IPS DF 6.9 (cell line): ENCODE results near the gene NOXA1.
A peak's percentile ranks its signal among the peaks of the same experiment; 100 is the strongest.

ENCODE experiments used
- DNase-seq: peaks from one replicate; pipeline ENCODE4 v3.0.0-alpha.2; 2013; ENCODE audit warnings: low read depth, low spot score
- H3K27ac ChIP-seq: one replicate; pipeline ENCODE4 v1.5.1; 2013; ENCODE audit warnings: low read length, control low read depth
- H3K27me3 ChIP-seq: 2 replicates; pipeline ENCODE4 v1.6.1; 2013; ENCODE audit warnings: mild to moderate bottlenecking, low read length; ENCODE audit not compliant: control insufficient read depth, insufficient read depth
- H3K36me3 ChIP-seq: 2 replicates; pipeline ENCODE4 v1.6.1; 2013; ENCODE audit warnings: low read length; ENCODE audit not compliant: control insufficient read depth, insufficient read depth
- H3K4me1 ChIP-seq: 2 replicates; pipeline ENCODE4 v1.6.1; 2013; ENCODE audit warnings: low read length; ENCODE audit not compliant: control insufficient read depth, insufficient read depth
- H3K4me3 ChIP-seq: 2 replicates; pipeline ENCODE4 v1.5.1; 2013; ENCODE audit warnings: mild to moderate bottlenecking, low read length
- H3K9me3 ChIP-seq: 2 replicates; pipeline ENCODE4 v1.6.1; 2013; ENCODE audit warnings: low read length, inconsistent platforms; ENCODE audit not compliant: control insufficient read depth, insufficient read depth
- WGBS: extraction: QIAGEN DNeasy Blood & Tissue Kit; methylation state at CpG from one replicate; pipeline ENCODE4 v1.1.7; 2013; ENCODE audit warnings: mixed read lengths, missing lambda C conversion rate; ENCODE audit not compliant: insufficient read length, insufficient coverage; 5-methylcytosine and 5-hydroxymethylcytosine counted together

NOXA1 gene

GRCh38 chr9:137416563-137417151, 6.5 kb upstream of the NOXA1 start:
- no peak overlapping the region for H3K4me3 ChIP-seq
- no peaks in the 10 kb centered on the region for H3K27me3 ChIP-seq
- no peaks in the 10 kb centered on the region for H3K9me3 ChIP-seq
- no peak overlapping the region for H3K27ac ChIP-seq
- no peaks in the 10 kb centered on the region; the same call in 1 of the 2 replicates for H3K4me1 ChIP-seq
- no peak for DNase-seq
- no peaks in the 10 kb centered on the region; the same call in 1 of the 2 replicates for H3K36me3 ChIP-seq
- WGBS, result no CpG with 5 or more reads among the region's 45 CpGs

GRCh38 chr9:137417161-137418021, 5.8 kb upstream of the NOXA1 start:
- no CpG with 5 or more reads among the region's 99 CpGs for WGBS
- H3K27me3 ChIP-seq, result no peaks in the 10 kb centered on the region
- no peaks in the 10 kb centered on the region for H3K9me3 ChIP-seq
- no peak for DNase-seq
- H3K36me3 ChIP-seq, result no peaks in the 10 kb centered on the region; the same call in 1 of the 2 replicates
- no peak overlapping the region for H3K4me3 ChIP-seq
- H3K4me1 ChIP-seq, result no peaks in the 10 kb centered on the region
- H3K27ac ChIP-seq, result no peak overlapping the region

GRCh38 chr9:137421838-137422603, 1.2 kb upstream of the NOXA1 start:
- Histone ChIP-seq H3K27ac (no peak overlapping the region), H3K4me1 (no peaks in the 10 kb centered on the region), H3K4me3 (peak overlapping the region; percentile 87; the same call in 1 of the 2 replicates), H3K36me3 (no peaks in the 10 kb centered on the region), H3K27me3 (no peaks in the 10 kb centered on the region), H3K9me3 (no peaks in the 10 kb centered on the region)
- WGBS, result no CpG with 5 or more reads among the region's 11 CpGs
- no peak for DNase-seq

GRCh38 chr9:137423514-137424291, 510 bp downstream of the NOXA1 start:
- no peaks in the 10 kb centered on the region for H3K9me3 ChIP-seq
- no peaks in the 10 kb centered on the region for H3K36me3 ChIP-seq
- H3K27me3 ChIP-seq, result no peaks in the 10 kb centered on the region
- WGBS, result no CpG with 5 or more reads among the region's 77 CpGs
- no peak for DNase-seq
- no peak overlapping the region for H3K27ac ChIP-seq
- no peaks in the 10 kb centered on the region for H3K4me1 ChIP-seq
- peak overlapping the region; percentile 38 for H3K4me3 ChIP-seq

- no peak for DNase-seq
- H3K27ac ChIP-seq, result no peak overlapping the region
- no peaks in the 10 kb centered on the region for H3K27me3 ChIP-seq
- H3K9me3 ChIP-seq, result no peaks in the 10 kb centered on the region
- no peak overlapping the region for H3K4me3 ChIP-seq
- no peaks in the 10 kb centered on the region for H3K36me3 ChIP-seq
- no CpG with 5 or more reads among the region's 18 CpGs for WGBS
- H3K4me1 ChIP-seq, result peaks cover 2% of the 10 kb centered on the region; the same call in 1 of the 2 replicates
These were observed 3.0 kb downstream of the NOXA1 start for GRCh38 chr9:137426018-137426681.

- WGBS, result no CpG with 5 or more reads among the region's 27 CpGs
- Histone ChIP-seq H3K27ac (no peak overlapping the region), H3K36me3 (no peaks in the 10 kb centered on the region), H3K4me1 (peaks cover 2% of the 10 kb centered on the region; the same call in 1 of the 2 replicates), H3K27me3 (no peaks in the 10 kb centered on the region), H3K9me3 (no peaks in the 10 kb centered on the region), H3K4me3 (no peak overlapping the region)
- DNase-seq, result no peak
These were observed 4.5 kb downstream of the NOXA1 start for GRCh38 chr9:137427454-137428310.

- no CpG with 5 or more reads among the region's 6 CpGs for WGBS
- H3K36me3 ChIP-seq, result no peaks in the 10 kb centered on the region
- DNase-seq, result no peak
These were observed 5.1 kb downstream of the NOXA1 start for GRCh38 chr9:137428311-137428630.

GRCh38 chr9:137428841-137429545, 5.8 kb downstream of the NOXA1 start:
- Histone ChIP-seq H3K36me3 (no peaks in the 10 kb centered on the region), H3K27me3 (no peaks in the 10 kb centered on the region), H3K4me1 (peaks cover 2% of the 10 kb centered on the region; the same call in 1 of the 2 replicates), H3K27ac (no peak overlapping the region), H3K9me3 (no peaks in the 10 kb centered on the region), H3K4me3 (no peak overlapping the region)
- no peak for DNase-seq
- WGBS, result no CpG with 5 or more reads among the region's 27 CpGs

More at GRCh38 chr9:137428311-137428630, 5.1 kb downstream of the NOXA1 start:
- Histone ChIP-seq H3K4me3 (no peak overlapping the region), H3K27ac (no peak overlapping the region), H3K4me1 (peaks cover 2% of the 10 kb centered on the region; the same call in 1 of the 2 replicates), H3K27me3 (no peaks in the 10 kb centered on the region), H3K9me3 (no peaks in the 10 kb centered on the region)

- H3K9me3 ChIP-seq, result no peaks in the 10 kb centered on the region
- DNase-seq, result no peak
- no peak overlapping the region for H3K4me3 ChIP-seq
- no peak overlapping the region for H3K27ac ChIP-seq
- WGBS, result no CpG with 5 or more reads among the region's 14 CpGs
- H3K36me3 ChIP-seq, result no peaks in the 10 kb centered on the region
- H3K27me3 ChIP-seq, result no peaks in the 10 kb centered on the region
- H3K4me1 ChIP-seq, result peaks cover 2% of the 10 kb centered on the region; the same call in 1 of the 2 replicates
These were observed 6.3 kb downstream of the NOXA1 start for GRCh38 chr9:137429546-137429890.
